HG02938 (cell line): Measurements from ENCODE around the gene CEP126.
"Not testable (repeated sequence)": the region's sequence is repeated elsewhere in the genome, so short reads cannot be mapped to it uniquely, and the experiment has no call there.

Source experiments
- ATAC-seq: cut with Tn5 transposase; IDR thresholded peaks from one replicate; pipeline ENCODE4 v1.9.1; 2021; ENCODE audit warnings: mild to moderate bottlenecking, moderate library complexity; ENCODE audit not compliant: unreplicated experiment

CEP126 gene

GRCh38 chr11:101931692-101932091 is 16.9 kb downstream of the CEP126 start:
- ATAC-seq = no peak

GRCh38 chr11:101940901-101941520 is 26.2 kb downstream of the CEP126 start:
- no peak for ATAC-seq

- no peak for ATAC-seq
Measured at GRCh38 chr11:101944923-101945322, 30.1 kb downstream of the CEP126 start.

DNA sequence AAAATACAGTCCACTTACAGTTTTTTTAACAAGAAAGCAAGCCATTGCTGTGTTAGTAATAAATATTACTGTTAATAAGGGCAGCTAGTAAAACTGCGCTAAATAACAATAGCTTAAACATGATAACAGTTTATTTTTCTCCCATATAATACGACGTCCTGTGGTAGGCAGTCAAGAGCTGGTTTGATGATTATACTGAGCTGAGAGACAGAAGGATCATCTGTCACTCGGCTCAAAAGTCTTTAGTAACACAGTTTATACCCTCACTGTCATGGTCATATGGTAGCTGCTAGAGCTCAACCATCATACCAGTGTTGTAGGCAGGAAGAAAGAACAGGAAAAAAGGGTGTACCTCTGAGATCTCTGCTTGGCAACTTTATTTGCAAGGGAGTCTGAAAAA is 30.6 kb downstream of the CEP126 start:
- no peak for ATAC-seq

DNA sequence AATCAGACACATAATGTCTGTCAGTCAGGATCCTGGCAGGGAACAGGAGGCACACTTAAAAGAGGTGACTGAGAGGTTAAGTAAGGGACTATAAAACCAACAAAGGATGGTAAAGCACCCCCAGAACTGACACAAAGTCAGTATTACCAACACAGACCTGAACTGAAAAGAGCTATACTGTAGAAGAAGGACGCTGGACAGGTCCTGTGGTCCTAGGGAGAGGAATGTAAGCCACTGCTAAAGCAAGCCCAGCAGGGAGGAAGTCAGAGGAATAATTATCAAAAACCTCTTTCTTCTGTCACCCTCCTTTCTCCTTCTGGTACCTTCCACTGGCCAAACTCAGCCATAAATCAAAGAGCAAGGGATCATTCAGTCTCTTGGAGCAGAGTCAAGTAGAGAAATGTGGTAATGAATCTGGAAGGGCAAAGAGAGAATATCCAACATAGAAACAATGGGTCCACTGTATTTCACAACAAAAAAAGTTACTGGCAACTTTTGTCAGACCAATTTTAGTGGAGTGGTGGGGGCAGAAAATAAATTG is 34.9 kb downstream of the CEP126 start:
- ATAC-seq = no peak

GRCh38 chr11:101955278-101955677 is 40.5 kb downstream of the CEP126 start:
- no peak for ATAC-seq

DNA sequence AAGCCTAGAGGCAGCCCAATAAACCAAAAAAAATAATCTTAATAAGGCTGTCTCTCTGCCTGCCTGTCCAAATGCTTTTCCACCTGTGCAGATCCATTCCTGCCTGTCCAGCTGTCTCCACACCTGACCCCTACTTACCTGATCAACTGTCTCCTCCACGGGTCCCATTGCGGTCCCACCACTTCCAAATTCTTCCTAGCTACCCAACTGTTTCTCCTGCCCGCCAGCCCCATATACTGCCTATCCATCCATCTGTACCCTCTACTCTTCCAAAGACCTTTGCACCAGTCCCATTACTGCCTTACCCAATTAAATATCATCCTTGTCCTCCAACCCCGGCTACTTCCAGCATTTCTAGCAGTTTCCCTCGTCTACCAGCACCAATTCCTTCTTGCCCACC is 40.9 kb downstream of the CEP126 start:
- no peak for ATAC-seq

GRCh38 chr11:101960231-101960630 is 45.4 kb downstream of the CEP126 start:
- ATAC-seq = no peak

GRCh38 chr11:101964200-101964599 is 49.4 kb downstream of the CEP126 start:
- ATAC-seq = not testable (repeated sequence)

GRCh38 chr11:101974255-101974654 is 59.4 kb downstream of the CEP126 start:
- no peak for ATAC-seq

DNA sequence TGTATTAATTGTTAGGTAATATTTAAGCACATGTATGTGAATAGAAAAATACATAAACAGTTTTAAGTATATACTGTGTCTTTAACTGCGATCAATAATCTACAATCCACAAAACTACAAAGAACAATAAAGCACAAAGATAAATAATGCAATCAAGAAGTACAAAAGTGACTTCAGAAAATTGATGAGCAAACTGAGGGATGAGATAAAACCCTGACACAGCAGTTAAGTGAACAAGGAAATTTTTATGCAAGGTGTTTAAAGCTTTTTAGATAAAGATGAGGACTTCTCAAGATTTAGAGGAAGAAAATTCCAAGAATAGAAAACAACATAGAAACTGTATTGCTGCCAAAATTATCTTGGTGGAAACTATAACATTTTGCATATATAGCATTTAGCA is 60.0 kb downstream of the CEP126 start:
- ATAC-seq = no peak

- no peak for ATAC-seq
Measured at GRCh38 chr11:101975734-101976133, 60.9 kb downstream of the CEP126 start.

DNA sequence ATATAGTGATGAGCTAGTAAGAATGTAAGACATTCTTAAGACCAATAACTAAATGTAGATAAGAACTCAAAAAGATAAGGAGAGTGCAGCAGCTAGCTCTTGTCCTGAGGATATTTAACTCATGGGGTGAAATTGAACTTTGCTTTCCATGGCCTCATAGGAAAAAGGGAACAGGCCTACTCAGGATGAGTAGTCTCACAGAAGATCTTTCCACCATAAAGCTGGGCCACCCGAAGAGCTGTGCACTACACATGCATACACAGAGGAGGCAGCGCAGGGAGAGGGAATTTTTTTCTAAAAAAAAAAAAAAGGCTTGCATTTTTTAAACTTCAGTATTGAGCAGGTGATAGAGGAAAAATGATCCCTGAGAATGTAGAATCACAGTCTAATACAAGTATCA is 72.6 kb downstream of the CEP126 start:
- no peak for ATAC-seq

DNA sequence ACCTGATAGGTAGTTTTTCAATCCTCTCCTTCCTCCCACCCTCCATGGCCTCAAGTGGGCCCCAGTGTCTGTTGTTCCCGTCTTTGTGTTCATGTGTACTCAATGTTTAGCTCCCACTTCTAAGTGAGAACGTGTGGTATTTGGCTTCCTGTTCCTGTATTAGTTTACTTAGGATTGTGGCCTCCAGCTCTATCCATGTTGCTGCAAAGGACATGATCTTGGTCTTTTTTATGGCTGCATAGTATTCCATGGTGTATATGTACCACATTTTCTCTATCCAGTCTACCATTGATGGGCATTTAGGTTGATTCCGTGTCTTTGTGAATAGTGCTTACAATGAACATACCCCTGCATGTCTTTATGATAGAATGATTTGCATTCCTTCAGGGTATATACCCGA is 78.4 kb downstream of the CEP126 start:
- no peak for ATAC-seq

GRCh38 chr11:101994052-101994469 is 79.3 kb downstream of the CEP126 start:
- not testable (repeated sequence) for ATAC-seq

GRCh38 chr11:101996111-101996510 is 81.3 kb downstream of the CEP126 start:
- ATAC-seq = no peak

GRCh38 chr11:102001657-102002338 is 87.0 kb downstream of the CEP126 start:
- ATAC-seq = no peak

DNA sequence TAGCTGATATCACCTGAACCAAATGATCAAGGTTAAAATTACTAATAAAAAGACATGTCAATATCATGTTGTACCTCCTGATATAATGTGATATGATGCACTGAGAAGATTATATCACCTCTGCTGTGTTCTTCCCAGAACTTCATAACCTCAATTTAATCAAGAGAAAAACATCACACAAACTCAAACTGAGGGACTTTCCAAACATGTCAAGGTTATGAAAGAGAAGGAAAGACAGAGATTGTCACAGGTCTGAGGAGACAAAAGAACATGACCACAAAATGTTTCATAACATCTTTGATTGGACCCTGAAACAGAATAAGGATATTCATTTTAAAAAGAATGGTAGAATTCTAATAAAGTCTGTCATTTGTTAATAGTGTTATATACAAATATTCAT is 89.4 kb downstream of the CEP126 start:
- no peak for ATAC-seq

DNA sequence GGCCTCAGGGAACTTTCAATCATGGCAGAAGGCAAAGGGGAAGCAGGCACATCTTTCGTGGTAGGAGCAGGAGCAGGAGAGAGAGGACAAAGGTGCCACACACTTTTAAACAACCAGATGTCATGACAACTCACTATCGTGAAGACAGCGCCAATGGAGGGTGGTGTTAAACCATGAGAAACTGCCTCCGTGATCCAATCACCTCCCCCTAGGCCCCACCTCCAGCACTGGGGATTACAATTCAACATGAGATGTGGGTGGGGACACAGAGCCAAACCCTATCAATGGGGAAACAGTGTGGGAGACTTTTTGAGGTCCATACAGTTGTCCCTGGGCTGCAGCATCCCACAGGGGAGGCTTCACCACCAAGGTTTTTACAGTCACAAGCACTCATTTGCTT is 90.5 kb downstream of the CEP126 start:
- no peak for ATAC-seq

DNA sequence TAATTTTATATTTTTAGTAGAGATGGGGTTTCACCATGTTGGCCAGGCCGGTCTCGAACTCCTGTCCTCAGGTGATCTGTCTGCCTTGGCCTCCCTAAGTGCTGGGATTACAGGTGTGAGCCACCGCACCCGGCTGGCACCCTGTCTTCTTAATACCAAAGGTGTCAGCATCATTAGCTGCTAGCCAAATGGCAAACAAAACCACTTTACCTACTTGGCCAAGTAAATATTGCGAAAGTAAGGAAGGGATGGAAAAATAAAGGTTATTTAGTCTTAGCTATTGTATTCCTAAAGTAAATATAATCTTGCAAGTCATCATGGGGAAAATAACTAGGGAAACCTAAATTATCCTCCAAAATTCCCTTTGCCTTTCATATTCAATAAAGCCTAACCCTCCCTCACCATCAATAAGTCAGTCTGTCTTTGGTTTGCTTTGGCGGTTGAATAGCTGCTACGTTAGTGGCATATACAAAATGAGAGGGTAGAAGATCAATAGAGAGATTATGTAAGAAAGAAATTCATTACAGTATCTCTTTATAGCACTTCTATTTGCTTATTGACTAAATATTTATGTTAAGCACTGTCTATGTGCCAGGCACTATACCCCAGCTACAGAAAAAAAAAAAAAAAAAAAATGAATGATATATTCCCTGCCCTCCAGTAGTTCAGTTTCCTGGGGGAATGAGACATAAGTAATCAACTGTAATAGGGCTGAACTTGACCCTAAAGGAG is 92.2 kb downstream of the CEP126 start:
- ATAC-seq = no peak

- ATAC-seq = peak; percentile 74
Measured at GRCh38 chr11:102007567-102008437, 93.0 kb downstream of the CEP126 start.
